GM12864 (cell line): ENCODE data around the gene TRERF1.

Experiments
- DNase-seq: peaks from one replicate; pipeline ENCODE4 v3.0.0-alpha.2; 2011; ENCODE audit warnings: low read depth
- H3K4me3 ChIP-seq: 2 replicates; pipeline ENCODE4 v1.5.1; 2011; ENCODE audit warnings: mild to moderate bottlenecking, low read depth, low read length, control low read depth
- CTCF ChIP-seq: IDR thresholded peaks from 2 replicates; pipeline ENCODE4 v1.5.1; 2011; ENCODE audit warnings: low read depth, mild to moderate bottlenecking, moderate library complexity, low read length, control low read depth, inconsistent platforms; ENCODE audit errors: missing control alignments

The TRERF1 gene

GRCh38 chr6:42403421-42403820, 48.3 kb downstream of the TRERF1 start:
- no peak for TF ChIP-seq CTCF
- DNase-seq, result no peak
- no peak overlapping the region for H3K4me3 ChIP-seq

GRCh38 chr6:42402184-42402583, 49.5 kb downstream of the TRERF1 start:
- TF ChIP-seq CTCF, result no peak
- H3K4me3 ChIP-seq, result no peak overlapping the region
- peak; percentile 58 for DNase-seq

- no peak for DNase-seq
- H3K4me3 ChIP-seq, result no peak overlapping the region
- TF ChIP-seq CTCF, result no peak
Measured at GRCh38 chr6:42401613-42401951, 50.1 kb downstream of the TRERF1 start.

- DNase-seq, result no peak
- no peak overlapping the region for H3K4me3 ChIP-seq
- no peak for TF ChIP-seq CTCF
Measured at GRCh38 chr6:42400886-42401612, 50.7 kb downstream of the TRERF1 start.

GRCh38 chr6:42400061-42400760, 51.5 kb downstream of the TRERF1 start:
- DNase-seq, result no peak
- TF ChIP-seq CTCF, result no peak
- no peak overlapping the region for H3K4me3 ChIP-seq

- H3K4me3 ChIP-seq, result no peak overlapping the region
- no peak for DNase-seq
- peak; percentile 32 for TF ChIP-seq CTCF
Measured at GRCh38 chr6:42396720-42397119, 55.0 kb downstream of the TRERF1 start.
